ENCODE results near the gene CNIH1.
"Not testable (repeated sequence)": the region's sequence is repeated elsewhere in the genome, so short reads cannot be mapped to it uniquely, and the experiment has no call there.

Gene CNIH1

DNA sequence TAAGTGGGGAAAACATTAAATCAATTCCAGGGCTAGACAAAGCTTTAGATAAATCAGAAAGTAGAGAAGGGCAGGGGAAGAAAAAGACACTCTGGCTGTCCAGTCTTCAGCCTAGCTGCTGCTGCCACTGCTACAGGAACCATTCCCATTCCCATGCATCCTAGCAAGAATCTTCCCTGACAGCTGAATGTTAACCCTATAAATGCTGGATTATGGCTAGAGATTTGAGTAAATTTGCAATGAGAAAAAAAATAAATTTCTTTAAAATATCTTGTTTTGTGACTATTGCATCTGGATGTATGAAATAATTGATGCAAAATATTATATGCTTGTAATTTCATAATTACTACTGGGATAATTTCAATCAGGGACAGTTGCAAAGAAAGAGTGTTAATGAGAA, 59.4 kb downstream of the CNIH1 start:
- no peak for DNase-seq (ENCODE audit: low read depth in 2 of 2)

DNA sequence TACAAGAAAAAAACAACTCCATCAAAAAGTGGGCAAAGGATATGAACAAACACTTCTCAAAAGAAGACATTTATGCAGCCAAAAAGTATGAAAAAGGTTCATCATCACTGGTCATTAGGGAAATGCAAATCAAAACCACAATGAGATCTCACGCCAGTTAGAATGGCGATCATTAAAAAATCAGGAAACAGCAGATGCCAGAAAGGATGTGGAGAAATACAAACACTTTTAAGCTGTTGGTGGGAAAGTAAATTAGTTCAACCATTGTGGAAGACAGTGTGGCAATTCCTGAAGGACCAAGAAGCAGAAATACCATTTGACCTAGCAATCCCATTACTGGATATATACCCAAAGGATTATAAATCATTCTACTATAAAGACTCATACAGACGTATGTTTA, 60.6 kb downstream of the CNIH1 start:
- not testable (repeated sequence) for DNase-seq (ENCODE audit: low read depth in 2 of 2)

DNA sequence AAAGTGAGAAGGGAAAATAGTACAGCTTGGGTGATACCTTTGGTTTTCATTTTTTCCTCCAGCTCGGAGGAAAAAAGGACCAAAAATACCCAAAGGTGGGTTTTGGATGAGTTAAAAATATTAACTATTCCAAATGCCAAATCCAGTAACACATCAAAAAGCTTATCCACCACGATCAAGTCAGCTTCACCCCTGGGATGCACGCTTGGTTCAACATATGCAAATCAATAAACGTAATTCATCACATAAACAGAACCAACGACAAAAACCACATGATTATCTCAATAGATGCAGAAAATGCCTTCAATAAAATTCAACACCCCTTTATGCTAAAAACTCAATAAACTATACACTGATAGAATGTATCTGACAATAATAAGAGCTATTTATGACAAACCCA, 62.3 kb downstream of the CNIH1 start:
- DNase-seq (ENCODE audit: low read depth in 2 of 2) = not testable (repeated sequence)

DNA sequence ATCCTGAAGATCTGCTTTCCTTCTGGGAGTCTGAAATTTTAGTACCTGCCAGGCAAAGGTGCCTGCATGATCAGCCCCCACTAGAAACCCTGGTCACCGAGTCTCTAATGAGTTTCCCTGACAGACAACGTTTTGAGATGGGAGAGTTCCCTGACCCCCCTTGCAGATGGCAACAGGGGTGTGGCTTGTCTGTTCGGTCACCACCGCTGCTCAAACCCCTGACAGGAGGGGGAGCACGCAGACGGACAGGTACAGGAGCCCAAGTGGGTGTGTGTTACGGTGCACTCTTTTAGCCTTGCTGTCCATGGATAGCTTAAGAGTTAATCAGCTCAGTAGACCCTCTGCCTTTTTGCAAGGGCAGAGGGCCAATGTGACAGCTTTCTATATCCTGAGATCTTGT, 63.7 kb downstream of the CNIH1 start:
- no peak for DNase-seq (ENCODE audit: low read depth in 2 of 2)

DNA sequence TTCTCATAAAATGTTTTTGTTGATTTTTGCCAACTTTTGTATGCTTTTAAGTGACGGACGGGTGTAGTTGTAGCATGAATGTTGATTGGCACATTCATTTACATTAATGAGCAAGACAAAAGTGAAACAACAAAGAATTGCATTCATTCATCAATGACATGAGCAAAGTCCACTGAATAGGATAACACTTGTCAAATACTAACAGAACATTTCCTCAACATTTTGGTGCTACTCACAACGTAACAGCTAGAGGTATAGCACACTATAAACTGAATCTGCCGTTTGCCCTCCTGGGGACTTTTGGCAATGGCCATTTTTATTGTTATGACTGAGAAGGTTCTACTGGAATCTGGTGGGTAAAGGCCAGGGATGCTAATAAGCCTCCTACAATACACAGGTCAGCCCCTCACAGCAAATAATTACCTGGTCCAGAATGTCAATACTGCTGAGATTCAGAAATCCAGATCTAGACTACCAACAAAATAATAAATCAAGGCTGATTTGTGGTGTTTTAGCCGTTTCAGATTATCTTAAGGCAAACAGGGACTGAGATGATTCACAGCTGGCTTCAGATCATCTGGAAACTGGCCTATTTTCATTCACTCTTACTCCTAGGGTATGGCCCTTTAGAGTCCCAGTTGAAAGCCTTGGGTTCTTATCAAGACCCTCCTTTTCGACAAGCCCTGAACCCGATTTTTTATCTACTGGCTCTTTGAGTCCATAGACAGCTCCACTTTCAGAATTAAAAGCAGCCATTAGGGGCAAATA, 66.9 kb downstream of the CNIH1 start:
- DNase-seq (ENCODE audit: low read depth in 2 of 2) = no peak
